Natural killer cell treated with Interleukin-12 subunit alpha and Interleukin-12 subunit beta and Interleukin-15 and Interleukin-18, amount 100 ng/mL, for 72 hours (primary cell): Measurements from ENCODE around the gene SRSF4. TPM values are rescaled to one million over a fixed set of nuclear protein-coding genes. Genes with fewer than 3 reads are reported as not detected.
"Not testable (repeated sequence)": the region's sequence is repeated elsewhere in the genome, so short reads cannot be mapped to it uniquely, and the experiment has no call there.

Source experiments
- ATAC-seq, 2 donors: fragments of 150-1000 bp; cut with Tn5 transposase in 1 of 2; sonication (Bioruptor Pico), chemical (Tn5 transposase) in 1 of 2; 2 replicates each; pipeline ENCODE4 v1.10.0; 2021
- DNase-seq: peaks from one replicate; pipeline ENCODE4 v3.0.0; 2022; ENCODE audit warnings: low spot score
- H3K27ac Mint-ChIP-seq, 2 donors: 1 replicate in 1 of 2; 2 replicates in 1 of 2; pipeline ENCODE4 v1.8.0; 2022; ENCODE audit warnings: mixed read lengths in 2 of 2, mild to moderate bottlenecking in 1 of 2, moderate library complexity in 1 of 2
- H3K27me3 Mint-ChIP-seq, 2 donors: 1 replicate in 1 of 2; 2 replicates in 1 of 2; pipeline ENCODE4 v1.8.0; 2022; ENCODE audit warnings: mixed read lengths in 2 of 2
- H3K36me3 Mint-ChIP-seq: one replicate; pipeline ENCODE4 v1.8.0; 2022; ENCODE audit warnings: mixed read lengths
- H3K4me1 Mint-ChIP-seq, 2 donors: 1 replicate in 1 of 2; 2 replicates in 1 of 2; pipeline ENCODE4 v1.8.0; 2022; ENCODE audit warnings: low read depth in 2 of 2, mixed read lengths in 2 of 2, mild to moderate bottlenecking in 1 of 2
- H3K4me3 Mint-ChIP-seq: one replicate; pipeline ENCODE4 v1.8.0; 2022; ENCODE audit warnings: mixed read lengths
- H3K9me3 Mint-ChIP-seq: 2 replicates; pipeline ENCODE4 v1.8.0; 2022; ENCODE audit warnings: mixed read lengths
- total RNA-seq, 2 donors: library from RNA; stranded (reverse); gene quantifications; one replicate each; pipeline ENCODE4 v1.2.3, GENCODE V29; 2022

Gene SRSF4
- total RNA-seq = 100 to 1,000 TPM; 127 to 145 TPM

- peaks cover 42 to 53% of the 10 kb centered on the region in 2 donors for H3K4me1 Mint-ChIP-seq
Observed at GRCh38 chr1:29181413-29182225, at the start of gene SRSF4. TSS of gene SRSF4 (minus strand) at chr1:29181900. CDS start at chr1:29181752, 148 bp downstream.

GRCh38 chr1:29230553-29231378, 49.1 kb upstream of the SRSF4 start, which contains the start of gene MECR:
TSS of gene MECR (minus strand) at chr1:29230934. CDS start at chr1:29230906, 28 bp downstream.
- H3K9me3 Mint-ChIP-seq = no peaks in the 10 kb centered on the region
- H3K27me3 Mint-ChIP-seq = peaks cover 9 to 16% of the 10 kb centered on the region in 2 donors
- DNase-seq = peak; percentile 97

More at GRCh38 chr1:29181413-29182225, at the start of gene SRSF4:
- Mint-ChIP-seq H3K27me3 (no peaks in the 10 kb centered on the region), H3K27ac (peak within 1 kb of the TSS; percentile 86 to 92), H3K9me3 (no peaks in the 10 kb centered on the region), H3K36me3 (peaks cover 22% of the 10 kb centered on the region), H3K4me3 (peak within 1 kb of the TSS; percentile 98)
- peak; percentile 96 to 97 for ATAC-seq
- DNase-seq = peak; percentile 100

GRCh38 chr1:29230204-29230552, 48.5 kb upstream of the SRSF4 start:
- DNase-seq = no peak
- H3K9me3 Mint-ChIP-seq = no peaks in the 10 kb centered on the region
- peaks cover 9 to 16% of the 10 kb centered on the region in 2 donors for H3K27me3 Mint-ChIP-seq
- peak overlapping the region; percentile 99 for H3K4me3 Mint-ChIP-seq
- ATAC-seq = no peak
- H3K36me3 Mint-ChIP-seq = no peaks in the 10 kb centered on the region
- H3K27ac Mint-ChIP-seq = peak overlapping the region; percentile 88 to 98
- H3K4me1 Mint-ChIP-seq = peaks cover 17 to 21% of the 10 kb centered on the region in 2 donors

More at GRCh38 chr1:29230553-29231378, 49.1 kb upstream of the SRSF4 start, which contains the start of gene MECR:
- H3K4me3 Mint-ChIP-seq = peak within 1 kb of the TSS; percentile 99
- peaks cover 18 to 23% of the 10 kb centered on the region in 2 donors for H3K4me1 Mint-ChIP-seq
- peak within 1 kb of the TSS; percentile 88 to 98 for H3K27ac Mint-ChIP-seq
- ATAC-seq = peak; percentile 99 to 100
- H3K36me3 Mint-ChIP-seq = no peaks in the 10 kb centered on the region

- Mint-ChIP-seq H3K9me3 (no peaks in the 10 kb centered on the region), H3K36me3 (no peaks in the 10 kb centered on the region), H3K4me1 (peaks cover 17 to 21% of the 10 kb centered on the region in 2 donors)
Observed at GRCh38 chr1:29227511-29227910, 45.8 kb upstream of the SRSF4 start.

GRCh38 chr1:29225361-29225760, 43.7 kb upstream of the SRSF4 start:
- no peaks in the 10 kb centered on the region for H3K36me3 Mint-ChIP-seq
- no peak overlapping the region for H3K4me3 Mint-ChIP-seq
- ATAC-seq (no peak), DNase-seq (no peak)
- H3K9me3 Mint-ChIP-seq = no peaks in the 10 kb centered on the region
- H3K4me1 Mint-ChIP-seq = peaks cover 6 to 9% of the 10 kb centered on the region in 2 donors
- H3K27ac Mint-ChIP-seq = no peak overlapping the region
- no peaks in the 10 kb centered on the region for H3K27me3 Mint-ChIP-seq

More at GRCh38 chr1:29227511-29227910, 45.8 kb upstream of the SRSF4 start:
- Mint-ChIP-seq H3K27ac (no peak overlapping the region), H3K27me3 (no peaks in the 10 kb centered on the region), H3K4me3 (no peak overlapping the region)
- DNase-seq (no peak), ATAC-seq (no peak)

GRCh38 chr1:29224356-29224837, 42.7 kb upstream of the SRSF4 start:
- DNase-seq = no peak
- Mint-ChIP-seq H3K27me3 (no peaks in the 10 kb centered on the region), H3K4me3 (no peak overlapping the region), H3K27ac (no peak overlapping the region), H3K4me1 (peaks cover 0 to under 1% of the 10 kb centered on the region in 2 donors), H3K36me3 (no peaks in the 10 kb centered on the region), H3K9me3 (no peaks in the 10 kb centered on the region)
- ATAC-seq = no peak

- Mint-ChIP-seq H3K4me1 (peaks cover 0 to 5% of the 10 kb centered on the region in 2 donors), H3K27me3 (no peaks in the 10 kb centered on the region), H3K9me3 (no peaks in the 10 kb centered on the region), H3K36me3 (no peaks in the 10 kb centered on the region), H3K4me3 (no peak overlapping the region), H3K27ac (peak overlapping the region in 1 of 2 donors; percentile 66)
- DNase-seq (no peak), ATAC-seq (no peak)
Observed at GRCh38 chr1:29223521-29223920, 41.8 kb upstream of the SRSF4 start.

- DNase-seq = no peak
- Mint-ChIP-seq H3K36me3 (no peaks in the 10 kb centered on the region), H3K27ac (peak overlapping the region in 1 of 2 donors; percentile 66), H3K27me3 (no peaks in the 10 kb centered on the region), H3K4me3 (no peak overlapping the region), H3K4me1 (peaks cover 3 to 10% of the 10 kb centered on the region in 2 donors), H3K9me3 (no peaks in the 10 kb centered on the region)
- no peak for ATAC-seq
Observed at GRCh38 chr1:29222686-29223085, 41.0 kb upstream of the SRSF4 start.

GRCh38 chr1:29222260-29222659, 40.6 kb upstream of the SRSF4 start:
- not testable (repeated sequence) for DNase-seq, H3K4me3 Mint-ChIP-seq, H3K27ac Mint-ChIP-seq, ATAC-seq, H3K27me3 Mint-ChIP-seq, H3K9me3 Mint-ChIP-seq, H3K36me3 Mint-ChIP-seq
- H3K4me1 Mint-ChIP-seq = peaks cover 3 to 10% of the 10 kb centered on the region in 2 donors

- no peak for ATAC-seq
- H3K27ac Mint-ChIP-seq = no peak overlapping the region
- H3K27me3 Mint-ChIP-seq = no peaks in the 10 kb centered on the region
- H3K36me3 Mint-ChIP-seq = no peaks in the 10 kb centered on the region
- H3K9me3 Mint-ChIP-seq = no peaks in the 10 kb centered on the region
- no peak overlapping the region for H3K4me3 Mint-ChIP-seq
- H3K4me1 Mint-ChIP-seq = peaks cover 3 to 10% of the 10 kb centered on the region in 2 donors
- DNase-seq = no peak
Observed at GRCh38 chr1:29221296-29221695, 39.6 kb upstream of the SRSF4 start.

GRCh38 chr1:29218223-29218622, 36.5 kb upstream of the SRSF4 start:
- ATAC-seq (peak in 1 of 2 donors; percentile 56), DNase-seq (no peak)
- H3K4me3 Mint-ChIP-seq = no peak overlapping the region
- H3K9me3 Mint-ChIP-seq = no peaks in the 10 kb centered on the region
- H3K36me3 Mint-ChIP-seq = peaks cover 5% of the 10 kb centered on the region
- H3K4me1 Mint-ChIP-seq = peaks cover 3 to 10% of the 10 kb centered on the region in 2 donors
- H3K27ac Mint-ChIP-seq = peak overlapping the region; percentile 16 to 20
- no peaks in the 10 kb centered on the region for H3K27me3 Mint-ChIP-seq

GRCh38 chr1:29217633-29218032, 35.9 kb upstream of the SRSF4 start:
- no peaks in the 10 kb centered on the region for H3K27me3 Mint-ChIP-seq
- H3K36me3 Mint-ChIP-seq = peaks cover 9% of the 10 kb centered on the region
- no peak overlapping the region for H3K4me3 Mint-ChIP-seq
- peaks cover 3 to 10% of the 10 kb centered on the region in 2 donors for H3K4me1 Mint-ChIP-seq
- DNase-seq = no peak
- H3K9me3 Mint-ChIP-seq = no peaks in the 10 kb centered on the region
- no peak for ATAC-seq
- H3K27ac Mint-ChIP-seq = peak overlapping the region in 1 of 2 donors; percentile 16

- Mint-ChIP-seq H3K36me3 (peaks cover 13% of the 10 kb centered on the region), H3K27me3 (no peaks in the 10 kb centered on the region), H3K4me3 (no peak overlapping the region), H3K9me3 (no peaks in the 10 kb centered on the region), H3K4me1 (peaks cover 4 to 17% of the 10 kb centered on the region in 2 donors), H3K27ac (no peak overlapping the region)
- no peak for DNase-seq
- no peak for ATAC-seq
Observed at GRCh38 chr1:29213055-29213454, 31.4 kb upstream of the SRSF4 start.
